GM12892 (cell line): ENCODE data around the gene SLC37A1.

Experiments
- POLR2A ChIP-seq: IDR thresholded peaks from 2 replicates; pipeline ENCODE4 v1.6.1; 2011; ENCODE audit warnings: low read depth, low read length, control low read depth
- POLR2AphosphoS5 ChIP-seq: IDR thresholded peaks from 2 replicates; pipeline ENCODE4 v1.6.1; 2011; ENCODE audit warnings: low read depth, low read length, control low read depth
- TAF1 ChIP-seq: IDR thresholded peaks from 2 replicates; pipeline ENCODE4 v1.6.1; 2011; ENCODE audit warnings: low read depth, mild to moderate bottlenecking, control low read depth, low read length, borderline replicate concordance

- no peak for TF ChIP-seq POLR2A
- TF ChIP-seq POLR2AphosphoS5, result no peak
- TF ChIP-seq TAF1, result no peak
Measured at GRCh38 chr21:42575111-42575510, 61.5 kb downstream of the SLC37A1 start.
